NCI-H2227 (cell line): ENCODE results near the gene GCH1.

ENCODE experiments used
- DNase-seq: peaks from one replicate; lab custom pipeline; 2025; ENCODE audit not compliant: unreplicated experiment; lab: John Stamatoyannopoulos, UW

GCH1 gene

GRCh38 chr14:54828037-54828436 is 74.6 kb downstream of the GCH1 start:
- DNase-seq: no peak

GRCh38 chr14:54823757-54824549 is 78.7 kb downstream of the GCH1 start:
- no peak for DNase-seq

GRCh38 chr14:54822685-54823084 is 79.9 kb downstream of the GCH1 start:
- DNase-seq: no peak

- DNase-seq: peak; percentile 94
These were observed 84.2 kb downstream of the GCH1 start for GRCh38 chr14:54818201-54819133.

GRCh38 chr14:54817506-54817905 is 85.1 kb downstream of the GCH1 start:
- DNase-seq: no peak

- no peak for DNase-seq
These were observed 86.2 kb downstream of the GCH1 start for GRCh38 chr14:54816450-54816849.

- DNase-seq: peak; percentile 80
These were observed 87.1 kb downstream of the GCH1 start for GRCh38 chr14:54815515-54815914.

- DNase-seq: peak; percentile 50
These were observed 87.6 kb downstream of the GCH1 start for GRCh38 chr14:54815016-54815415.

GRCh38 chr14:54814076-54814475 is 88.5 kb downstream of the GCH1 start:
- DNase-seq: no peak

GRCh38 chr14:54813081-54813480 is 89.5 kb downstream of the GCH1 start:
- no peak for DNase-seq

- no peak for DNase-seq
These were observed 90.0 kb downstream of the GCH1 start for GRCh38 chr14:54812617-54813016.

GRCh38 chr14:54809767-54810166 is 92.9 kb downstream of the GCH1 start:
- no peak for DNase-seq

- DNase-seq: peak; percentile 40
These were observed 94.1 kb downstream of the GCH1 start for GRCh38 chr14:54808326-54809161.

- DNase-seq: no peak
These were observed 94.7 kb downstream of the GCH1 start for GRCh38 chr14:54807881-54808280.

- no peak for DNase-seq
These were observed 95.2 kb downstream of the GCH1 start for GRCh38 chr14:54807428-54807827.

GRCh38 chr14:54806616-54807015 is 96.0 kb downstream of the GCH1 start:
- DNase-seq: no peak

- DNase-seq: peak; percentile 85
These were observed 96.9 kb downstream of the GCH1 start for GRCh38 chr14:54805445-54806322.

- DNase-seq: no peak
These were observed 97.6 kb downstream of the GCH1 start for GRCh38 chr14:54805070-54805444.

- DNase-seq: peak; percentile 26
These were observed 98.0 kb downstream of the GCH1 start for GRCh38 chr14:54804538-54805041.
